Raji (cell line): ENCODE results near the gene PDE4D.

Source experiments
- POLR2A ChIP-seq: IDR thresholded peaks from 2 replicates; pipeline ENCODE4 v1.6.1; 2011; ENCODE audit warnings: low read depth, low read length, control low read depth; ENCODE audit not compliant: insufficient read depth

PDE4D gene

DNA sequence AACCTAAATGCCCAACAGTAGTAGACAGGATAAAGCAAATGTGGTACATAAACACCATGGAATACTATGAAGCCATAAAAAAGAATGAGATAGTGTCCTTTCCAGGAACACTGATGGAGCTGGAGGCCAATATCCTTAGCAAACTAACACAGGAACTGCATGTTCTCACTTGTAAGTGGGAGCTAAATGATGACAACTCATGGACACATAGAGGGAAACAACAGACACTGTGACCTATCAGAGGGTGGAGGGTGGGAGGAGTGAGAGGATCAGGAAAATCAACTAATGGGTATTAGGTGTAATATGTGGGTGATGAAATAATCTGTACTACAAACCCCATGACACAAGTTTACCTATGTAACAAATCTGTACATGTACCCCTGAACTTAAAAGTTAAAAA lies 805.0 kb downstream of the PDE4D start:
- TF ChIP-seq POLR2A: no peak

DNA sequence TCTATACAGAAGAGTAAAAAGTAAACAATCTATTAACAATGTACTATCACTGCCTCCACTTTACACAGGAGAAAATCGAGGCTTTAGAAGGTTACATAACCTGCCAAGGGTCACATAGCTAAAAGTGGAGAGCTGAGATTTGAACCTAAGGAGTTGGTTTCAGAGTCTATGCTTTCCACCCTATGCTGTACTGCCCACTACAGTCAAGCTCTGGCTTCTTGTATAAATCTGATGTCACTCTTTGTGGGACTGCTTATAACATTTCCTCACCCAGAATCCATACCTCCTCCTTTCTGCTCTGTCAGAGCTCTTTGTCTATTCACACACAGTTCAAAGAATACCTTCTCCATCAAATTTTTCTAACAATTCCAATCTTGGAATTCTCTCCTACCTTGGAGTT lies 807.5 kb downstream of the PDE4D start:
- TF ChIP-seq POLR2A: no peak

DNA sequence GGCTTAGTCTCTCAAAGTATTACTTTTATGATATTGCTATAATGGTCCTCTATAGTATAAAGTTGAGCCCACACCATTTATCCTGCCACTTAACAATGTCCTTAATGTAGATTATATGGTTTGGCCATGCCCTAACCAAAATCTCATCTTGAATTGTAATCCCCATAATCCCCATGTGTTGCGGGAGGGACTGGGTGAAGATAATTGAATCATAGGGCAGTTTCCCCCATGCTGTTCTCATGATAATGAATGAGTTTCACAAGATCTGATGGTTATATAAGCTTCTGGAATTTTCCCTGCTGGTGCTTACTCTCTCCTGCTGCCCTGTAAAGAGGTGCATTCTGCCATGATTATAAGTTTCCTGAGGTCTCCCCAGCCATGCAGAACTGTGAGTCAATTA lies 811.8 kb downstream of the PDE4D start:
- no peak for TF ChIP-seq POLR2A

DNA sequence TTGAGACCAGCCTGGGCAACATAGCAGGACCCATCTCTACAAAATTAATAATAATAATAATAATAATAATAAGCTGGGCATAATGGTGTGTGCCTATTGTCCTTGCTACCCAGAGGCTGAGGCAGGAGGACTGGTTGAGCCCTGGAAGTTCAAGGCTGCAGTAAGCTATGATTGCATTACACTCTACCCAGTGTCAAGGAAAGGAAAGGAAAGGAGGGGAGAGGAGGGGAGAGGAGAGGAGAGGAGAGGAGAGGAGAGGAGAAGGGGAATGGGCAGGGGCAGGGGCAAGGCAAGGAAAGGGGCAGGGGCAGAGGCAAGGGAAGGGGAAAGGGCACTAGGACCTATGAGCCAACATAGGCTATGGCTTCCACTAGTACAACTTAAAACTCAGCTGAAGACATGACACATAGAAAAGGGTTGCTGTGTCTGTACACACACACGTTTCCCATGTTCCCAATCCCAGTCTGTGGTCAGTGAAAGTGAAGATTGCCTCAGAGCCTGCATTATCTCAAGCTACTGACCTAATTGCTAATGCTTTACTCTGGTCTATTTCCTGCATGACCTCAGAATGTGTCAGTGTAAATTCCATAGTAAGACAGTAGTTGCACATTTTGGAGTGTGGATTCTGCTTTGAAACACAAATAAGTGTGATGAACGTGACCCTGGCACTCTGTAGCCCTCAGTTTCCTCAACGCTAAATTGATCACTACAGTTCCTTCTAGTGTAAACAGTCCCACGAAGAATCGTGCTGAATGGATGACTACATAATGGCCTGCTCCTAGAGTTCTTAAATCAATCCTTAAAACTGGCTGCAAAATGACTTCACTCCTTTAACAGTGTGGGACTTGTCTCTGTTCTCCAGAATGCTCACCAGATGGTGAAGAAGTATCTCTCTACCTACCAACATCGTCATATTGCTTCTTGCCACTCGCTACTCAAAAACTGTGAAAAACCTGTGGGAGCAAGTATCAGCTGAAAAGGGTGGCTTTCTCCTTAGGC lies 813.6 kb downstream of the PDE4D start:
- no peak for TF ChIP-seq POLR2A

DNA sequence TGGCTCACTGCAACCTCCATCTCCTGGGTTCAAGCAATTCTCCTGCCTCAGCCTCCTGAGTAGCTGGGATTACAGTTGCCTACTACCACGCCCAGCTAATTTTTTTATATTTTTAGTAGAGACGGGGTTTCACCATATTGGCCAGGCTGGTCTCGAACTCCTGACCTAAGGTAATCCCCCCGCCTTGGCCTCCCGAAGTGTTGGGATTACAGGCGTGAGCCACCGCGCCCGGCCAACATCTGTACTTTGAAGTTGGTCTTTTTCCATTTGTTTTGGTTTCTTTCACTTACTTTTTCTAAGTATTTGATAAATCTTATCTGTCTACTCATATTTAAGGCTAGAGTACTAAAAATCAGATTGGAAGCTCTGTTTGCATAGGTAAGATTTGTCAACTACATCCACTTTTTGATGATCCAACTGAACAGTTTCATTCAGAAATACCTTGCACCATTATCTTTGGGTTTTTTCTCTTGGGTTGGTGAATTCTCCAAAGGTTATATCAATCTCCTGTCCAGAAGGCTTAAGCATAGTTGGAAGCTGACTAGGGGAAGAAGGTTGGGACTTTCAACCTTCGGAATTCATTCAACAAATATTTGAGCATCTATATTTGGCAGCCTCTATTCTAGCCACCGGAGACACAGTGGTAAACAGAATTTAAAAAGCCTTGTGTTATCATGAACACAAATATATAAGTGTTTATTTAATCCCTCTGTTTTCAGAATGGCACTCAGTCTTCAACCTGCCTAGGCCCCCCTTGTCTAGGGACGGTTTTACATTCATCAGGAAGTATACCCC lies 821.6 kb downstream of the PDE4D start:
- TF ChIP-seq POLR2A: no peak

DNA sequence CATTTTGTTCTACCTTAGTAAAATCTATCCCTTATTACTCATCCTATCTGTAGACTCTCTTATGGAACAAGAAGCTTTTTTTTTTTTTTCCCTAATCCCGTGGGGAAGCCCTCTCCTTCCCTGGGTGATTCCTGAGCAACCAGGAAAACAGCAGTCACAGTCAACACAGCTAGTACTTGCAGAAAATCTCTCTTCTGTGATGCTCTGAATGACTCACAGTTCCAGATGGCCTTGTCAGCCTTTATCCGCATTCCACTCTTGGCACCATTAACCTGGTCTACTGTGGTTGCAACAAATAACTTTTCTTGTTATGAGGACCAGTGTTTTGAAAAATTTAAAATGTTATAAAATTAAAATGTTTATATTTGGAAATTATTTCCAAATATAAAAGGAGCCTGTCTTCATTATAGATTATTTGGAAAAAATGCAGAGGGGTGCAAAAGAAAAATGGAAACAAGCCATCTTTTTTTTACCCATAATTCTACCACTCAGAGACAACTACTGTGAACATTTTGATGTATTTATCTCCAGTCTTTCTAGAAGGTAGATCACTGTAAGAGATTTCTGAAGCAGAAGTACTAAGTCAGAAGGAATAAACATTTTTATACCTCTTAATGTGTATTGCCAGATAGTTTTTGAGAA lies 824.0 kb downstream of the PDE4D start:
- no peak for TF ChIP-seq POLR2A

DNA sequence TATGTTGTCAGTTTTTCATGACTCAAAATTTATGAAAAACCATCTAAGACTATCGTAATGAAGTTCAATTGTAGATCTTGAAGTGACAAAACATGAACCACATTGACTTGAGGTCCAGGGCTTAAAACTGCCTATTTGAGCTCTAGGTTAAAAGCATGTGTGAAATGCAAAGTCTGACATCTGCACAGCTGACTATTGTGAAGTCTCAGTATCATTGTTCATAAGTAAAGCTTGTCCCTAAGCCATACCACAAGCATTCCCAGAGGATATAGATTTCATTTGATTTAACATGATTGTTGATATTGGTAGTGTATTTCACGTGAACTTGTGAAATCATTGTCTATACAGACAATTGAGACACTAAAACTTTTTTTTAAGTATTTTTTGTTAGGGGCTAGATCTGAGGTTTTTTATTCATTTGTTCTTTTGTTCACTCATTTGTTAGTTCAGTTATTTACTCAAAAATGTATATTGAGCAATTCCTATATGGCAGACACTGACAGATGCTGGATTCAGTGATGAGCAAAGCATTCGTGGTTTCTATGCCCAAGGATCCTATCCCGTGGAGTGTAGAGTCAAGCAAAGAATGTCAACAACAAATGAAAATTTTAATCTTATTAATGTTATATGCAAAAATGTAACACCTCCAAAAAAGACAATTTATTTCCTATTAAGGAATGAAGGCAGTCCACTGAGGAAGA lies 825.4 kb downstream of the PDE4D start:
- TF ChIP-seq POLR2A: no peak

DNA sequence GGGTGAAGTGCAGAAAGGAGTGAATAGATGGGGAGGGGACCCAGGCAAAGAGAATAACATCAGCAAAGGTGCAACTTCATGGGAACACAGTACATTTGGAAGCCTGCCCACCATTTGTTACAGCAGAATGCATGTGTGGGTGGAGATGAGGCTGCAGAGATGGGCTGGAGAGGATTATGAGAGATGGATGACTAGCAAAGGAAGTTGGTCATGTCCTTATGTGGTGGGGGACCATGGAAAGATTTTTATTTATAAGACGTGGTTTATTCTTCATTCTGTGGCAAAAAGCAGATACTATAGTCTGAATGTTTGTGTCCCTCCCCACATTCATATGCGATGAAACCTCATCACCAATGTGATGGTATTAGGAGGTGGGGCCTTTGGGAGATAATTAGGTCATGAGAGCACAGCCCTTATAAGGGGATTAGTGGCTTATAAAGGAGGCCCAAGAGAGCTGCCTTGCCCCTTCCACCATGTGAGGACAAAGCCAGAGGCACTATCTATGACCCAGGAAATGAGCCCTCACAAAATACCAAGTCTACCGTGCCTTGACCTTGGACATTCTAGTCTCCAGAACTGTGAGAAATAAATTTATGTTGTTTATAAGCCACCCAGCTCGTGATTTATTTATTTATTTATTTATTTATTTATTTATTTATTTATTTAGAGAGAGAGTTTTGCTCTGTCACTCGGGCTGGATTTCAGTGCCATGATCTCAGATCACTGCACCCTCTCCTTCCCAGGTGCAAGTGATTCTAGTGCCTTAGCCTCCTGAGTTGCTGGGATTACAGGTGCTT lies 827.0 kb downstream of the PDE4D start:
- no peak for TF ChIP-seq POLR2A

DNA sequence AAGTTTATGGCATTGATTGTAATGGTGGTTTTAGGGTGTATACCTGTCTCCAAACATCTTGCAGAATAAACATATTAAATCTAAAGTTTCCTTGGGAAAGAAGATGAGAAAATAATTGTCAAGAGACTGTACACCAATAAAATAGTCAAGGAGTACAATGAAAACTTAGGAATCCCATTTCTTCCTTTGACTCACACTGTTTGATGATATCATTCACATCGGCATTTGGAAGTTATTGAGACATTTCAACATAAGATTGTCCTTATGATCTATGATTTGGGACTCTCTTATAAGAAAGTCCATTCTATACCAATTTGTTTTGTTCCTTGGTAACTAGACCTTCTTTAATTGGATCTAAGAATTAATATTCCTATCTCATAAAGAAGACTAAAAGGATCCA lies 828.0 kb downstream of the PDE4D start:
- no peak for TF ChIP-seq POLR2A

DNA sequence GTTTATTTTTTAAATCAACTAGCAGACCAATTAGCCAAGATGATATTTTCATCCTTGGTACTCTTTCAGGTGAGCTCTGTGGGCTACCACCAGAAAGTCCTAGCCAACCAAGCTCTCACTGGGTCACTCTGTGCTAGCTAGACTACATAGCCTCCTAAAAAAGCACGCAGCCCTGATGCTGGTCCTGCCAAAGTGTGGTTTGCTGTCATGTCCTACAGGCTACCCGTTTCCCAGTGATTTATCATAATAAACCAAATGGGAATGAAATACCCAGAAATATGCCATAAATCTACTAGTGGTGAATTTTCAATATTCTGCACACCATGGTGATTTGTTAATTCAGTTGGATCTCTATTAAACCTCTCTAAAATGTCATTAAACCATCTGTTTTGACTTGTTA lies 829.2 kb downstream of the PDE4D start:
- no peak for TF ChIP-seq POLR2A

DNA sequence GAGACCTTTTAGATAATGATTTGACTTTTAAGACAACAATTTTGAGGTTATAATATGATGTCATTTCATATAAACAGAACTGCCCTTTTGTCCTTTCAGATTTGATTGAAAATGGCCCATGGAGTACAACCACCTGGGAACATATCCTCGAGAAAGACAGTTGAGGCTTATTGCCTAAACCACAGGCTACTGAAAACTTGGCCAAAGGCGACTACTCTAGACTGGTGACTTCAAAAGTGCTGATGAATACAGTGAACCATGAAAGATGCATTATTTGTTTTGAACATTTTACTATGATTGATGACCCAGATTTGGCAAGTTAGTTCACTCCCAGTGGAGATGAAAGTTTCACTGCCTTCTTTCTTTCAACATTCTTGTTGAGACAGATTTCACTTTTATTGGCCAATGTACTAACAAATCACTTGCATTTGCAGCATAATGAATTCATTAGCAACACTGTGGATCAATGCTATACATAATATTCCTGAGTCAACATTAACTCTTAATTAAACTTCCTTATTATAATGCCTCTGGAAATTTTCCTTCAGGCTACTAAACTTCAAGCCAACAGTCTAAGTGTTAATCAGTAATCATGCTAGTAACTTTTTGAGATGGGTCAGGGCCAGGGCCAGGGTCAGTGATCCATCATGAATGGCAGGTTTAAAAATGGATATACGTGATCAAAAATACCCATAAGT lies 830.4 kb downstream of the PDE4D start:
- no peak for TF ChIP-seq POLR2A

DNA sequence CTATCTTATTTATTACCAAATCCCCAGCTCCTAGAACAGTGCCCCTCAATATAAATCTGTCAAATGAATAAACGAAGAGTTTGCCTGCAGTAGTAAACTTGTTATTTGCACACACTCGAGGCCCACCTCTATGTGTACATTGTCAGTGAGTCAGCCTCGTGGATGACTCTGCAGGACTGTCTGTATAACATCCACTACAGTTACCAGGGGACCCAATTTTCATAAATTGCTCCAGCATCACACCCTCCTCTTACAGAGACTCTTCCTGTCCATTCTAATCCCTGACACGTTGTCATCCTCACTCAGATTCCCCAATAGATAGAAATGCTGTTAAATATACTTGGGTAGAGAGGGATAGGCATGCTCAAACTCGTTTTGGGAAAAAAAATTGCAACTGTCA lies 832.1 kb downstream of the PDE4D start:
- TF ChIP-seq POLR2A: no peak

DNA sequence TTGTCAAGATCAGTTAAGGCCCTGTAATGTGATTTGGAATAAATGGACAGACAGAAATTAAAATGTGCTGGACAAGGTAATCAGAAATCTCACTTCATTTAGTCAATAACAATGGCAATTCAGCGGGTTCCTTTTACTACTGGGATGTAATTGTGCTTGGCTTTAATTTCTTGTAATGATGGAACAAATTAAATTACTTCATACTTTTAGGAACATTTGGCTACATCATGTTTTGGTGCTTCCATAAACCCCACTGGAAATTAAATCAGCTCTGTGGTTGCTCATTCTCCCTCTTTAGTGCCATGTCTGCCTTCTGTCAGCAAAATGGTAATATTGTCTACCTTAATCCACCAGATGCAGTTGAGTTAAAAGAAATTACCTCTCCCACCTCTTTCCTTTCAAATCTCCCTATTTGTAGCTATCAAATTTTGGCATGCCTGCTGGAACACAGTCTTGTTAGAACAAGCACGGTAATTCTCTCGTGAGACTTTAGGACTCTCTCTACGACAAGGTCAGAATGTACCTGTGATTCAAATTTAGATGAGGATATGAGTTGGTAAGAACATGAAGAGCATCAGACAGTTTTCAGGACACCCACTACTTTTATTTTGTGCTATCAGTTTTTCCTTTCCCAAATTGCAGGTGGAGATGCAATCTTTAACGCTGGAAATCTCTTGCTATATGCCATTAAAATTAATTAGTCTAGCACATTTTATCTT lies 834.4 kb downstream of the PDE4D start:
- TF ChIP-seq POLR2A: no peak
